Subcutaneous abdominal adipose tissue (tissue), 5 donors: ENCODE results near the gene OCA2.
"Not testable (repeated sequence)": the region's sequence is repeated elsewhere in the genome, so short reads cannot be mapped to it uniquely, and the experiment has no call there.

Experiments
- H3K27ac ChIP-seq: one replicate; pipeline ENCODE4 v1.7.0; 2013; ENCODE audit warnings: low read depth, mild to moderate bottlenecking, inconsistent platforms, low read length, moderate library complexity
- H3K27me3 ChIP-seq, 5 donors: one replicate each; pipeline ENCODE4 v1.7.0; 2013; ENCODE audit warnings: low read length in 5 of 5, inconsistent platforms in 1 of 5; ENCODE audit not compliant: control insufficient read depth in 5 of 5, insufficient read depth in 4 of 5
- H3K36me3 ChIP-seq, 5 donors: one replicate each; pipeline ENCODE4 v1.7.0; 2013; ENCODE audit warnings: low read length in 5 of 5; ENCODE audit not compliant: control insufficient read depth in 5 of 5, insufficient read depth in 5 of 5
- H3K4me1 ChIP-seq, 5 donors: one replicate each; pipeline ENCODE4 v1.7.0; 2013; ENCODE audit warnings: low read length in 5 of 5, mild to moderate bottlenecking in 3 of 5, moderate library complexity in 1 of 5; ENCODE audit not compliant: control insufficient read depth in 5 of 5, insufficient read depth in 5 of 5
- H3K4me3 ChIP-seq, 5 donors: one replicate each; pipeline ENCODE4 v1.7.0; 2013; ENCODE audit warnings: low read length in 5 of 5, low read depth in 1 of 5
- H3K9ac ChIP-seq, 5 donors: one replicate each; pipeline ENCODE4 v1.7.0; 2013; ENCODE audit warnings: low read length in 5 of 5, mild to moderate bottlenecking in 4 of 5, moderate library complexity in 3 of 5
- H3K9me3 ChIP-seq, 5 donors: one replicate each; pipeline ENCODE4 v1.7.0; 2013; ENCODE audit warnings: low read length in 5 of 5; ENCODE audit not compliant: control insufficient read depth in 5 of 5
- donor health status: healthy.
- donor health status: healthy.
- donor health status: healthy.
- donor health status: healthy.
- donor health status: healthy.

OCA2 gene

GRCh38 chr15:27768732-27769475 lies 330.2 kb downstream of the OCA2 start:
- no peaks in the 10 kb centered on the region for H3K27me3 ChIP-seq
- H3K36me3 ChIP-seq = no peaks in the 10 kb centered on the region
- H3K4me1 ChIP-seq = no peaks in the 10 kb centered on the region

GRCh38 chr15:27767918-27768640 lies 331.0 kb downstream of the OCA2 start:
- Histone ChIP-seq H3K9me3 (peaks cover 0 to 38% (median 7%) of the 10 kb centered on the region in 5 donors), H3K36me3 (no peaks in the 10 kb centered on the region), H3K27ac (no peak overlapping the region), H3K27me3 (no peaks in the 10 kb centered on the region), H3K9ac (no peak overlapping the region), H3K4me3 (no peak overlapping the region), H3K4me1 (no peaks in the 10 kb centered on the region)

More at GRCh38 chr15:27768732-27769475, 330.2 kb downstream of the OCA2 start:
- peaks cover 0 to 38% (median 7%) of the 10 kb centered on the region in 5 donors for H3K9me3 ChIP-seq
- no peak overlapping the region for H3K27ac ChIP-seq
- H3K9ac ChIP-seq = no peak overlapping the region
- H3K4me3 ChIP-seq = no peak overlapping the region

GRCh38 chr15:27767430-27767829 lies 331.7 kb downstream of the OCA2 start:
- not testable (repeated sequence) for H3K27ac ChIP-seq, H3K9ac ChIP-seq, H3K4me1 ChIP-seq, H3K36me3 ChIP-seq, H3K4me3 ChIP-seq, H3K27me3 ChIP-seq
- H3K9me3 ChIP-seq = peaks cover 0 to 38% (median 7%) of the 10 kb centered on the region in 5 donors

- Histone ChIP-seq H3K4me3 (no peak overlapping the region), H3K9me3 (peaks cover 0 to 20% (median 3%) of the 10 kb centered on the region in 5 donors), H3K9ac (no peak overlapping the region), H3K36me3 (no peaks in the 10 kb centered on the region), H3K27ac (no peak overlapping the region), H3K4me1 (no peaks in the 10 kb centered on the region), H3K27me3 (no peaks in the 10 kb centered on the region)
These were observed 334.8 kb downstream of the OCA2 start for GRCh38 chr15:27764339-27764738.

- Histone ChIP-seq H3K9ac (no peak overlapping the region), H3K27me3 (no peaks in the 10 kb centered on the region), H3K4me3 (no peak overlapping the region), H3K27ac (no peak overlapping the region), H3K4me1 (no peaks in the 10 kb centered on the region), H3K36me3 (no peaks in the 10 kb centered on the region), H3K9me3 (peaks cover 0 to 16% (median 3%) of the 10 kb centered on the region in 5 donors)
These were observed 335.6 kb downstream of the OCA2 start for GRCh38 chr15:27763514-27763913.

- Histone ChIP-seq H3K4me3 (no peak overlapping the region), H3K9ac (no peak overlapping the region), H3K27ac (no peak overlapping the region), H3K36me3 (no peaks in the 10 kb centered on the region), H3K9me3 (peaks cover 0 to 11% (median 3%) of the 10 kb centered on the region in 5 donors), H3K27me3 (no peaks in the 10 kb centered on the region), H3K4me1 (no peaks in the 10 kb centered on the region)
These were observed 336.6 kb downstream of the OCA2 start for GRCh38 chr15:27762471-27762870.

GRCh38 chr15:27757052-27757451 lies 342.1 kb downstream of the OCA2 start:
- H3K9me3 ChIP-seq = no peaks in the 10 kb centered on the region
- H3K27me3 ChIP-seq = peaks cover 0 to 5% (median 0%) of the 10 kb centered on the region in 5 donors
- H3K4me1 ChIP-seq = no peaks in the 10 kb centered on the region
- H3K4me3 ChIP-seq = no peak overlapping the region
- no peak overlapping the region for H3K9ac ChIP-seq
- no peak overlapping the region for H3K27ac ChIP-seq
- no peaks in the 10 kb centered on the region for H3K36me3 ChIP-seq

GRCh38 chr15:27752691-27753090 lies 346.4 kb downstream of the OCA2 start:
- Histone ChIP-seq H3K27me3 (peaks cover 0 to 5% (median 0%) of the 10 kb centered on the region in 5 donors), H3K27ac (no peak overlapping the region), H3K4me1 (no peaks in the 10 kb centered on the region), H3K4me3 (no peak overlapping the region), H3K36me3 (no peaks in the 10 kb centered on the region), H3K9me3 (no peaks in the 10 kb centered on the region), H3K9ac (no peak overlapping the region)

GRCh38 chr15:27747997-27748396 lies 351.1 kb downstream of the OCA2 start:
- Histone ChIP-seq H3K27me3 (no peaks in the 10 kb centered on the region), H3K9me3 (peaks cover 0 to 3% (median 0%) of the 10 kb centered on the region in 5 donors), H3K27ac (no peak overlapping the region), H3K4me3 (no peak overlapping the region), H3K4me1 (no peaks in the 10 kb centered on the region), H3K36me3 (no peaks in the 10 kb centered on the region), H3K9ac (no peak overlapping the region)

- Histone ChIP-seq H3K27me3 (no peaks in the 10 kb centered on the region), H3K4me1 (no peaks in the 10 kb centered on the region), H3K36me3 (no peaks in the 10 kb centered on the region), H3K27ac (no peak overlapping the region), H3K9ac (no peak overlapping the region), H3K9me3 (peaks cover 0 to 5% (median 0%) of the 10 kb centered on the region in 5 donors), H3K4me3 (no peak overlapping the region)
These were observed 352.6 kb downstream of the OCA2 start for GRCh38 chr15:27746401-27746955.
